ENCODE measurements around the gene DIS3. TPM values are rescaled to one million over a fixed set of nuclear protein-coding genes. Genes with fewer than 3 reads are reported as not detected.

The DIS3 gene
- total and polyA plus RNA-seq, 10 donors: 9.1 to 33.6 (median 28.0) TPM

GRCh38 chr13:72740015-72740414 lies 41.7 kb downstream of the DIS3 start:
- no peak for DNase-seq
- intact Hi-C loops (cut with DNase I; ENCODE audit: low total_unique reads): no loop called here
- H3K27ac ChIP-seq: no peak overlapping the region
- no peaks in the 10 kb centered on the region for H3K27me3 ChIP-seq (replicated peaks in 1 of 7)
- H3K36me3 ChIP-seq: peaks cover 0 to 84% (median 21%) of the 10 kb centered on the region in 6 donors
- WGBS, 5 donors: 79 to 90% (median 86%) methylated on average over 1 of the region's 1 CpG
- no peaks in the 10 kb centered on the region for H3K9me3 ChIP-seq
- TF ChIP-seq POLR2AphosphoS5 (IDR thresholded peaks at IDR 0.05) (no peak), CTCF (IDR thresholded peaks at IDR 0.05 in 8 of 11, conservative IDR thresholded peaks at IDR 0.05 in 3 of 11) (no peak), POLR2A (IDR thresholded peaks at IDR 0.05) (no peak)
- no peak overlapping the region for H3K4me3 ChIP-seq
- H3K4me1 ChIP-seq: no peaks in the 10 kb centered on the region

DNA sequence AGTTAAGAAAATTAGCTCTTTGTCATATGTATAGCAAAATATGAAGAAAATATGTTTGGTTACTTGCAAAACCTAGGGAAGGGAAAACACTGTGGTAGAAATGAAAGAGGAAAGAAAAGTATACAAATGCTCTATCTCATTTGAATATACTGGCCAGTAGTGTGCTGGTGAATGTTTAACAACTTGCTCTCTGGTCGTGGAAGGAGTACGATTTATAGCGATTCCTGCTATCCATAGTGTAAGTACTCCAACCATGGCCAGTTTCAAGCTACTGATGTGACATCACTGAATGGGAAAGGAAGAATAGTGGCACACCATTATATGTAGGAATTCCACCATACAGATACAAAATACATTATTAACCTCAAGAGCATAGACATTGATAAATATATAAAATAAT lies 44.7 kb downstream of the DIS3 start:
- Histone ChIP-seq H3K9me3 (no peaks in the 10 kb centered on the region), H3K36me3 (peaks cover 0 to 82% (median 8%) of the 10 kb centered on the region in 6 donors), H3K4me1 (no peaks in the 10 kb centered on the region), H3K4me3 (no peak overlapping the region), H3K27ac (no peak overlapping the region), H3K27me3 (replicated peaks in 1 of 7) (no peaks in the 10 kb centered on the region)
- DNase-seq: no peak
- WGBS, 5 donors: 90 to 98% (median 96%) methylated on average over 3 of the region's 3 CpGs
- intact Hi-C loops (cut with DNase I; ENCODE audit: low total_unique reads): no loop called here
- TF ChIP-seq POLR2AphosphoS5 (IDR thresholded peaks at IDR 0.05) (no peak), POLR2A (IDR thresholded peaks at IDR 0.05) (no peak), CTCF (IDR thresholded peaks at IDR 0.05 in 8 of 11, conservative IDR thresholded peaks at IDR 0.05 in 3 of 11) (no peak)

DNA sequence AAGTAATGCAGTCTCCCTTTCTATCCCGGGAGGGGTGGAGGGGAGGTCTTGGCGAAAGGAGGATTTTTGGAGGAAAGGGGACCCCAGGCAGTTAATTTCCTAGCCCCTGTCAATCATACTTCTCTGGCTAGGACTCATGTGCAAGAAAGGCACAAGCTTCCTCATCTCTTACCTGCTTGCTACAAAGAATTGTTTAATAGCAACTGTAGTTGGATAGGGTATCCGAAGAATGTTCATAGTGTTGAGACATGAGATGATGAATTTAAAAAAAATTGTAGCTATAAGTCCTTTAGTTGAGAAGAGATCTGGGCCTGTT lies 53.5 kb downstream of the DIS3 start:
- Histone ChIP-seq H3K4me3 (peak overlapping the region; percentile 78 to 99 (median 92)), H3K4me1 (peaks cover 14 to 65% (median 39%) of the 10 kb centered on the region in 6 donors), H3K9me3 (no peaks in the 10 kb centered on the region), H3K36me3 (peaks cover 0 to 22% (median 0%) of the 10 kb centered on the region in 6 donors), H3K27me3 (replicated peaks in 1 of 7) (no peaks in the 10 kb centered on the region), H3K27ac (peak overlapping the region in 5 of 8 donors; percentile 84 to 88 (median 87))
- intact Hi-C loops (cut with DNase I; ENCODE audit: low total_unique reads): no loop called here
- 7 to 11% (median 10%) methylated on average over 3 of the region's 3 CpGs for WGBS, 5 donors
- TF ChIP-seq POLR2AphosphoS5 (IDR thresholded peaks at IDR 0.05) (no peak), CTCF (IDR thresholded peaks at IDR 0.05 in 8 of 11, conservative IDR thresholded peaks at IDR 0.05 in 3 of 11) (no peak), POLR2A (IDR thresholded peaks at IDR 0.05) (no peak)
- no peak for DNase-seq

GRCh38 chr13:72727417-72728289 lies 54.0 kb downstream of the DIS3 start, which contains the start of the genes BORA and MZT1:
TSS of gene BORA (plus strand) at chr13:72727923. CDS start at chr13:72728941, 1,018 bp downstream.
TSS of gene MZT1 (minus strand) at chr13:72727629. CDS start at chr13:72727602, 27 bp downstream.
- Histone ChIP-seq H3K27ac (peak within 1 kb of the TSS; percentile 61 to 88 (median 85)), H3K27me3 (replicated peaks in 1 of 7) (no peaks in the 10 kb centered on the region), H3K36me3 (peaks cover 0 to 18% (median 0%) of the 10 kb centered on the region in 6 donors), H3K4me3 (peak within 1 kb of the TSS; percentile 78 to 99 (median 92)), H3K9me3 (no peaks in the 10 kb centered on the region), H3K4me1 (peaks cover 14 to 65% (median 41%) of the 10 kb centered on the region in 6 donors)
- peak; percentile 99 for DNase-seq
- 0% methylated on average over 31 to 71 of the region's 71 CpGs for WGBS, 5 donors
- intact Hi-C loops (cut with DNase I; ENCODE audit: low total_unique reads): no loop called here
- TF ChIP-seq POLR2AphosphoS5 (IDR thresholded peaks at IDR 0.05) (peak; percentile 85 to 94 (median 88)), POLR2A (IDR thresholded peaks at IDR 0.05) (peak in 1 of 3 donors; percentile 10), CTCF (IDR thresholded peaks at IDR 0.05 in 8 of 11, conservative IDR thresholded peaks at IDR 0.05 in 3 of 11) (peak in 1 of 11 experiments; percentile 16)
